HG03196 (cell line): Measurements from ENCODE around the gene DOK6.
"Not testable (repeated sequence)": the region's sequence is repeated elsewhere in the genome, so short reads cannot be mapped to it uniquely, and the experiment has no call there.

Experiments
- ATAC-seq: cut with Tn5 transposase; IDR thresholded peaks from one replicate; pipeline ENCODE4 v1.9.1; 2021; ENCODE audit not compliant: unreplicated experiment

DOK6 gene

GRCh38 chr18:69622184-69622583, 221.5 kb downstream of the DOK6 start:
- no peak for ATAC-seq

- ATAC-seq = no peak
Observed at GRCh38 chr18:69622961-69623360, 222.3 kb downstream of the DOK6 start.

- ATAC-seq = no peak
Observed at GRCh38 chr18:69626171-69626570, 225.5 kb downstream of the DOK6 start.

GRCh38 chr18:69626643-69627242, 226.1 kb downstream of the DOK6 start:
- no peak for ATAC-seq

GRCh38 chr18:69628774-69629359, 228.2 kb downstream of the DOK6 start:
- no peak for ATAC-seq

- no peak for ATAC-seq
Observed at GRCh38 chr18:69631281-69631680, 230.6 kb downstream of the DOK6 start.

- ATAC-seq = no peak
Observed at GRCh38 chr18:69635482-69635881, 234.8 kb downstream of the DOK6 start.

- no peak for ATAC-seq
Observed at GRCh38 chr18:69636529-69637301, 236.0 kb downstream of the DOK6 start.

GRCh38 chr18:69638056-69638455, 237.4 kb downstream of the DOK6 start:
- ATAC-seq = no peak

GRCh38 chr18:69647702-69648101, 247.0 kb downstream of the DOK6 start:
- no peak for ATAC-seq

GRCh38 chr18:69648486-69648885, 247.8 kb downstream of the DOK6 start:
- ATAC-seq = no peak

- no peak for ATAC-seq
Observed at GRCh38 chr18:69649684-69650083, 249.0 kb downstream of the DOK6 start.

GRCh38 chr18:69651243-69651642, 250.6 kb downstream of the DOK6 start:
- ATAC-seq = no peak

- no peak for ATAC-seq
Observed at GRCh38 chr18:69655816-69656215, 255.1 kb downstream of the DOK6 start.

- no peak for ATAC-seq
Observed at GRCh38 chr18:69658103-69658502, 257.4 kb downstream of the DOK6 start.

GRCh38 chr18:69658685-69659084, 258.0 kb downstream of the DOK6 start:
- no peak for ATAC-seq

- no peak for ATAC-seq
Observed at GRCh38 chr18:69659142-69659651, 258.5 kb downstream of the DOK6 start.

- not testable (repeated sequence) for ATAC-seq
Observed at GRCh38 chr18:69662090-69662489, 261.4 kb downstream of the DOK6 start.

- no peak for ATAC-seq
Observed at GRCh38 chr18:69664399-69664798, 263.7 kb downstream of the DOK6 start.

GRCh38 chr18:69674292-69674877, 273.7 kb downstream of the DOK6 start:
- ATAC-seq = no peak

GRCh38 chr18:69674966-69675365, 274.3 kb downstream of the DOK6 start:
- no peak for ATAC-seq

GRCh38 chr18:69677595-69677994, 276.9 kb downstream of the DOK6 start:
- no peak for ATAC-seq
